HG03521 (cell line): ENCODE results near the gene FOXP1.
"Not testable (repeated sequence)": the region's sequence is repeated elsewhere in the genome, so short reads cannot be mapped to it uniquely, and the experiment has no call there.

Experiments
- ATAC-seq: cut with Tn5 transposase; IDR thresholded peaks from one replicate; pipeline ENCODE4 v1.9.1; 2021; ENCODE audit warnings: mild to moderate bottlenecking, moderate library complexity; ENCODE audit not compliant: unreplicated experiment

Gene FOXP1

GRCh38 chr3:70975981-70976380 is 607.5 kb downstream of the FOXP1 start:
- not testable (repeated sequence) for ATAC-seq

- ATAC-seq = no peak
These were observed 608.8 kb downstream of the FOXP1 start for GRCh38 chr3:70974747-70975146.

GRCh38 chr3:70973558-70973957 is 610.0 kb downstream of the FOXP1 start:
- no peak for ATAC-seq

- no peak for ATAC-seq
These were observed 610.7 kb downstream of the FOXP1 start for GRCh38 chr3:70972855-70973254.

GRCh38 chr3:70970952-70971351 is 612.6 kb downstream of the FOXP1 start:
- no peak for ATAC-seq

GRCh38 chr3:70970171-70970570 is 613.4 kb downstream of the FOXP1 start:
- no peak for ATAC-seq

- no peak for ATAC-seq
These were observed 619.9 kb downstream of the FOXP1 start for GRCh38 chr3:70963431-70964275.

- no peak for ATAC-seq
These were observed 623.8 kb downstream of the FOXP1 start for GRCh38 chr3:70959506-70960291.

- no peak for ATAC-seq
These were observed 631.3 kb downstream of the FOXP1 start for GRCh38 chr3:70952033-70952747.

GRCh38 chr3:70951316-70951715 is 632.2 kb downstream of the FOXP1 start:
- ATAC-seq = no peak

GRCh38 chr3:70947579-70947978 is 635.9 kb downstream of the FOXP1 start:
- no peak for ATAC-seq

GRCh38 chr3:70943886-70944285 is 639.6 kb downstream of the FOXP1 start:
- ATAC-seq = no peak

- ATAC-seq = no peak
These were observed 650.3 kb downstream of the FOXP1 start for GRCh38 chr3:70933105-70933810.

- ATAC-seq = no peak
These were observed 653.5 kb downstream of the FOXP1 start for GRCh38 chr3:70930066-70930465.

GRCh38 chr3:70927239-70927638 is 656.3 kb downstream of the FOXP1 start:
- ATAC-seq = no peak

GRCh38 chr3:70926835-70927234 is 656.7 kb downstream of the FOXP1 start:
- ATAC-seq = no peak

- ATAC-seq = no peak
These were observed 663.9 kb downstream of the FOXP1 start for GRCh38 chr3:70919661-70920060.

GRCh38 chr3:70919091-70919490 is 664.4 kb downstream of the FOXP1 start:
- no peak for ATAC-seq

- ATAC-seq = no peak
These were observed 667.0 kb downstream of the FOXP1 start for GRCh38 chr3:70916375-70917055.

- ATAC-seq = no peak
These were observed 668.7 kb downstream of the FOXP1 start for GRCh38 chr3:70914862-70915261.
